Hippocampal formation (tissue), 2 donors: ENCODE data around the gene SIK3.
A peak's percentile ranks its signal among the peaks of the same experiment; 100 is the strongest.
"Not testable (repeated sequence)": the region's sequence is repeated elsewhere in the genome, so short reads cannot be mapped to it uniquely, and the experiment has no call there.

Experiments
- DNase-seq, 2 donors: peaks; one replicate each; lab custom pipeline; 2025; lab: John Stamatoyannopoulos, UW

SIK3 gene

GRCh38 chr11:117076941-117077691 is 21.1 kb downstream of the SIK3 start:
- peak in 1 of 2 donors; percentile 48 for DNase-seq

DNA sequence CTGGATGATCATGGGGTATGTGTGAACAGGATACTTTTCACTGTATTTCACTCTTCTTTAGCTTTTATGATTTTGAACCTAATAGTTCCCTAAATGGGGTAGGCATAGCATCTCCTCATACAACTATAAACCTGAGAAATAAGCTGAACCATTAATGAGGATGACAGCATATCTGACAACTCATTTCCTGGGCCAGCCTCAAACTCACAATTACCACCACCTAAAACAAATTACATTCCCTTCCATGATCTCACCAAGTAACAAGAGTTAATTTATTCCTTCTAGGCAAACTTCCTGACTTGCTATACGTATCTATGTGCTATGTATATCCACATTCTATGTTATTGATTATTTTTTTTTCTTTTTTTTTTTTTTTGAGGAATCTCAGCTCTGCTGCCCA is 23.0 kb downstream of the SIK3 start:
- no peak for DNase-seq

- DNase-seq: no peak
Measured at GRCh38 chr11:117074119-117074518, 24.1 kb downstream of the SIK3 start.

- no peak for DNase-seq
Measured at GRCh38 chr11:117073539-117073938, 24.7 kb downstream of the SIK3 start.

DNA sequence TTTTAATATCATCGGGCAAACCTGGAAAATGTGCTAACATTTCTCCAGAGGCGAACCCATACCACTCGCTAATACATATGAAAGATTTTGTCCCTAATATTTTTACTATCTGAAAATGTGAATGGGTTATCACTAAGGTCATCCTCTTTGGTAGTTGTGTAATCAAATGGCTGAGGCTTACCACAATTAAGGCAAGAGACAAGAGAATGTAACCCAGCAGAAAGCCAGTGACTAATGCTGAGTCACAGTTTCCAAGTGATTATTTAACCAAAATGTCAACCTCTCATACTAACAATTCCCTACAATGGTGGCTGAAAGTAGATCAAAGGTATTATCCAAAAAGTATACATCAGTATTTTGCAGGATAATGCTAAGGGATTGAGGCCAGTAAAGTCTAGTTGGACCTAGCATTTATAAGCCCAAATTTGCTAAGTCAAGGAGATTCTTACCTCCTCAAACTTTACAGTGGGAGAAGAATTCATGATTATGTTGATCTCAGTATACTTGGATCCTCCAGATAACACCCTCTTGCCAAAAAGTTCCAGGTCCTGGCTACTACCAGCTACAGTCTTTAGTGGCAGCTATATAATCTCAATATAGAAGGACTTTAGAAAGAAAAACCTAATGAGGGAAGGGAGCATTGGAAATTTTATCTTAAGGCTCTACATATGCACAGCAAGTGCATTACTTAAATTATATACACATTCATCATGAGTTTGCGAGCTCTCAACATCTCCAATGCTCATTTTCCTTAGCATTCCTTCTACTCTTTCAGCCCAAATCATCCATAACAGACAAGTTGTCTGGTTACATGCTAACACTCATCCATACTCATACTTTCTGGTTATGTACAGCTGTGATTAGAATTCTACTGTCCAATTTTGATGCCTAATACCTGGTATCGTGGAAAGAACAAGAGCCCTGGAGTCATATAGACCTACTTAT is 25.4 kb downstream of the SIK3 start:
- DNase-seq: no peak

DNA sequence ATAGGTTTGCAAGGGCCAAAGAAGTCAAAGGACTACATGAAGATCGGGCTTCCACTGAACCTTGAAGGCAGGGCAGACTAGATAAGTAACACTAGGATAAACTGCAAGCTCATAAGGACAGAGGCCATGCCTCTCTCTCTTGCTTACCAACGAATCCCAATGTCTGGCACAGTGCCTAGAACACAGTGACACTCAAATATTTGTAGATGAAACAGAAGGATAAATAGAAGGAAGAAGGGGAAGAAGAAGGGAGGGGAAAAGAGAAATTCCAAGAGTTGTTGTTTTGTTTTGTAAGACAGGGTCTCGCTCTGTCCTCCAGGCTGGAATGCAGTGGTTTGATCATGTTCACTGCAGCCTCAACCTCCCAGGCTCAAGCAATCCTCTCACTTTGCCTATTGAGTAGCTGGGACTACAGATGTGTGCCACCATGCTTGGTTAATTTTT is 26.9 kb downstream of the SIK3 start:
- DNase-seq: peak; percentile 25 to 43

DNA sequence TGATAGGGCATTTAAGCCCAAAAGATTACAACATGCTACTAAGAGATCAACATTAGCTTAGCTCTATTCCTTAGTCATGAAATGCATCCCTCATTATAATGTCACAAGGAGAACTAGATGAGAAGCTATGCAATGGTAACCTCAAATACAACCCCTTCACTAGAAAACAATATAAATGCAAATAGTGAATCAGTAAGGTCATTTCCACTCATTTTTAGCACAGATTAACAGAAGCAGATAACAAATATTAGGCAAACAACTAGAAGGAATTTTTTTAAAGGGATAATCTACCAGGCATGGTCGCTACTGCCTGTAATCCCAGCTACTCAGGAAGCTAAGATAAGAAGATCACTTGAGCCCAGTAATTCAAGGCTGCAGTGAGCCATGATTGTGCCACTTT is 28.2 kb downstream of the SIK3 start:
- DNase-seq: no peak

GRCh38 chr11:117068303-117068860 is 29.8 kb downstream of the SIK3 start:
- no peak for DNase-seq

DNA sequence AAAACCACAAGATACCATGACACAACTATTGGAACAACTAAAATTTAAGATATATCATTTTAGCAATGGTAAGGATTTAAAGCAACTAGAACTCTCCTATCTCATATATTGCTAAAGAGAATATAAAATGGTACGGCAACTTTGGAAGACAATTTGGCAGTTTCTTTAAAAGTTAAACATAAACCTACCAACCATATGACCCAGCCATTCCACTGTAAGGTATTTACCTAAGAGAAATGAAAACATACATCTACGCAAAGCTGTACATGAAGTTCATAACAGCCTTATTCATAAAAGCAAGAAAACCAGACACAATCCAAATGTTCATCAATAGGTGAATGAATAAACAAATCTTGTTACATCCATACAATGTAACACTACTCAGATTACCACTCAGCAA is 31.3 kb downstream of the SIK3 start:
- DNase-seq: no peak

DNA sequence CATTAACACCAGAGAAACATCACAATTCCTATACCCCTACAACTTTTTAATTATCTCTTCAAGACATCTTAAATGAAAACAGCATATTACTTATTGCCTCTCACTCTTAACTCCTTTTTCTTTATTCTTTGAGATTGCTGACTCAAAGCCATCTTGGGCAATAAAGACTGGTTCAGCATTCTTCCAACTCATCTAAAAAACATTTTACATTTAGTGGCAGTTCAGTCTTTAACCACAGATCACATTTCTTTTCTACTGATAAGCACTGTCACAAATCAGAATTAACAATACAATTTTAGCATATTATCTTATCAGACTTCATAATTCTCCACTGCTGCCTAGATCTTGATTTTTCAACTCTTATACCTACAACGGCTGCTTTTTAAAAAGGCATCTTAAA is 34.0 kb downstream of the SIK3 start:
- no peak for DNase-seq

DNA sequence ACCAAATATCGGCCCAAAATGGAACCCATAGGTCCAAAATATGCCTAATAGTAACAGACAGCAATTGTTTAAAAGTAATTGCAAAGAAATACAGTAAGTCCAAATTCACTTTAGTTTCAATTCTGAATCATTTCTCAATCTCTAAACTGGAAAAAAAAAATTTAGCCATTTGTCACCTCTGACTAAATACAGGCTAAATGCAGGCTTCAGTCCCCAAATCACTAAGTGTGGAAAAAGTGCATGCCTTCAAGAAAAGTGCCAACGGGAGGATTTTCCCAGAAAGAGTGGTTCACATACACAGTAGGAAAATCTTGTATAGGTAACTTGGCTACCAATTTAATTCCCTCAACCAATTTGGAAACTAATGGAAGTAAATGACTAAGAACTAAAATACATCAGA is 35.7 kb downstream of the SIK3 start:
- no peak for DNase-seq

DNA sequence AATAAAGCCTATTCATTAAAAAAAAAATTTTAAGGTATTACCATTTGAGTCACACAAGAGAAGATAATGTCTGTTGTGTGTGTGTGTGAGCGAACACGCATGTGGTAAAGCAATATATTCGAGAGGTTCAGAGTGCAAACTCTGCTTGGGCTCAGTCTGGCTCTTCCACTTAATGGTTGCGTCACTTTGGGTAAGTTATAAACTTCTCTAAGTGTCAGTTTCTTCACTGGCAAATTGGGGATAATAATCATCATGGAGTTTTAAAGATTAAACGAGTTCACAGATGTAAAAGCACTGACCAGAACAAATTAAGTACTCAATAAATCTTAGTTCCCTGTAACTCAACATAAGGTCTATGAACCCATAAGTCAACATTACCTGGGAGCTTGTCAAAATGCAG is 37.0 kb downstream of the SIK3 start:
- DNase-seq: no peak

- DNase-seq: no peak
Measured at GRCh38 chr11:117059611-117060148, 38.5 kb downstream of the SIK3 start.

GRCh38 chr11:117058761-117059261 is 39.4 kb downstream of the SIK3 start:
- peak in 1 of 2 donors; percentile 61 for DNase-seq

DNA sequence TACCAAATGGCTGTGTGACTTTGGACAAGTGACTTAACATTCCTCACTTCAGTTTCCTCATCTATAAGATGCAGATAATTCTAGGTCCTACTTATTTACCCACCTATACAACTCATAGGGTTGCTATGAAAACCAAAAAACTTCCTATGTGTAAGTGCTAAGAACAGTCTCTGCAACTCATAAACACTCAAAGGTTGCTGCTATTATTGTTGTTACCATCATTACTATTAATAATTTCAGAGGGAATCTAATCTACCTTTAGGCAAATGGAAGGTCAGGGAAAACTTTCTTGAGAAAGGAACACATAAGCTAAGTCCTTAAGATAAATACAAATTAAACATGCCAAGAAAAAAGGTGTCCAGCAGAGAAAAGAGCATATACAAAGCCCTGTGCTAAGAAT is 40.5 kb downstream of the SIK3 start:
- no peak for DNase-seq

DNA sequence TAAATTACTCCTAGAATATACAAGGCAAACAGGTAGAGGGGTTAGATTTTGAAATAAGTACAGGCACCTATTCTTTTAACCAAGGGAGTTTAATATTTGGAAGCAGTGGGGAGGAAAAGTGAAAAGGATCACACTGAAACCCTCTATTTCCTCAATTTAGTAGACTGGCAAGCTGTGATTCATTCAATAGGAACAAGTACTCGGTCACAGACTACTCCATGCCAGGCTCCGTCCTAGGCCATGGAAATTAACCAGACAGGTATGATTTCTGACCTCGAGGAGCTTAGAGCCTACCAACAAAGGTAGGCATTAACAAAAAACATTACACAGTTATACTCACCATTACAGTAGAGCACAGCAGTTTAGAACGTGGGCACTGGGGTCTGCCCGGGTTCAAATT is 40.9 kb downstream of the SIK3 start:
- DNase-seq: no peak

- no peak for DNase-seq
Measured at GRCh38 chr11:117055469-117055868, 42.8 kb downstream of the SIK3 start.

DNA sequence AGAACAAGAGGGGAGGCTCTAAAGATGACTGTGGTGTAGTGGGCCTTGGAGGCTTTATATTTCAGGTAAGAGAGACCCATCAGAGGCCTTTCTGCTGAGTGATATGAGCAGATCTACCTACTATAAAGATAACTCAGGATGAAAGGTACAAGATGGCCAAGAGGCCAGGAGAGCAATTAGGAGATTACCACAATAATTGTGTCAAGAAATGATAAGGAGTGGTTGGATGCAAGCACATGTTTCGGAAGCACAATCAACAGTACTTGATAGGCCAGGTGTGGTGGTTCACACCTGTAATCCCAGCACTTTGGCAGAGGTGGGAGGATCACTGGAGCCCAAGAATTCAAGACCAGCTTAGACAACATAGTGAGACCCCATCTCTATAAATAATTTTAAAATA is 43.8 kb downstream of the SIK3 start:
- DNase-seq: no peak

DNA sequence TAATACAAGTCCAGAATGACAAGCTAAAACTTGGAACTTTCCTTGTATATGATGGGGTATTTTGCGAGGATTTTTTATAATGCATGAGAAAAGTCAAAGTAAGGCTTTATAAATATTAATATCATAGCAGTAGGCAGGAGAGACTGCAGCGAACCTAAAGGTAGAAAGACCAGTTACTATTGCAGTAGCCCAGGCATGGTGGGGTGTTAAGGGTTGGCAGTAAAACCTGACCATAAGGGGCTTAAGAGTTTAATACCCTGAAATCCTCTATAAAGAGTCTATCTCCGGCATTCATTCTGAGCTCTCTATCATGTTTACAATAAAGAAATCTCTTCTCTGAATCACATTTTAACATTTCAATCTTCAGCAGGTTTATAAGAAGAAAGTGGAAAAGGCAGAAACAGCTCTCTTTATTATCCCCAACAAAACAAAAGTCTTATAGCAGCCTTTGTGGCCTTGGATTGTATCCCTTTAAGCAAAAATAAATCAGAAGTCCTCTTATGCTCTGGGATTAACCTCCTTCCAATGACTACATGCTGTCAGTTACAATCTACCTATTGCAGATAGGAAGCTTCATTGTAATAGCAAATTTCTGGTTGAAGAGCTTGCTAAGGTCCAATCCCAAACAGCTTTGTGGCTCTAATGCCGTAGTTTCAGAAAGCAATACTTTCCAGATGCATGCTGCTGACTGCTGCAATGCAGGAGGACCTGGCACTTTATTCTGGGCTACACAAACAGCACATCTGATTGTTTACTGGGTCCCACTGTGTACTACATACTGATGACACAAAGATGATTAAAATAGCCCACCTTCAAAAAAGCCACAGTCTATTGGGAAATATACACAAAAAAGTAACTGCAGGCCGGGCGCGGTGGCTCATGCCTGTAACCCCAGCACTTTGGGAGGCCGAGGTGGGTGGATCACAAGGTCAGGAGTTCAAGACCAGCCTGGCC is 45.8 kb downstream of the SIK3 start:
- DNase-seq: no peak

- not testable (repeated sequence) for DNase-seq
Measured at GRCh38 chr11:117050121-117050520, 48.1 kb downstream of the SIK3 start.

GRCh38 chr11:117046627-117047026 is 51.6 kb downstream of the SIK3 start:
- not testable (repeated sequence) for DNase-seq
